H1 (cell line): ENCODE measurements around the gene KLF7. TPM values are rescaled to one million over a fixed set of nuclear protein-coding genes. Genes with fewer than 3 reads are reported as not detected.

ENCODE experiments used
- BCL11A ChIP-seq, 2 experiments: IDR thresholded peaks; one replicate each; pipeline ENCODE4 v1.6.1; 2011; ENCODE audit warnings: low read depth in 2 of 2, low read length in 2 of 2, mild to moderate bottlenecking in 2 of 2
- CHD2 ChIP-seq: IDR thresholded peaks from 2 replicates; pipeline ENCODE4 v1.6.1; 2012; ENCODE audit warnings: low read length, improper control_type of control experiment
- JUND ChIP-seq: IDR thresholded peaks from 2 replicates; pipeline ENCODE4 v1.6.1; 2011; ENCODE audit warnings: mild to moderate bottlenecking, improper control_type of control experiment, low read length
- KDM1A ChIP-seq: fragments of 200-600, 300-600 bp; sonication (generic); IDR thresholded peaks from 2 replicates; pipeline ENCODE4 v1.7.1; 2016; ENCODE audit warnings: mild to moderate bottlenecking, low read length, borderline replicate concordance
- MAFK ChIP-seq: IDR thresholded peaks from 2 replicates; pipeline ENCODE4 v1.6.1; 2012; ENCODE audit warnings: low read depth, mild to moderate bottlenecking, improper control_type of control experiment, low read length
- NRF1 ChIP-seq: IDR thresholded peaks from 2 replicates; pipeline ENCODE4 v1.6.1; 2011; ENCODE audit warnings: mild to moderate bottlenecking, low read depth, low read length, improper control_type of control experiment
- SAP30 ChIP-seq: fragments of 300-600 bp; sonication (generic); IDR thresholded peaks from 2 replicates; pipeline ENCODE4 v1.7.1; 2012; ENCODE audit warnings: low read length, moderate library complexity, mild to moderate bottlenecking, inconsistent platforms; ENCODE audit not compliant: insufficient read depth, insufficient replicate concordance
- SP2 ChIP-seq: IDR thresholded peaks from 2 replicates; pipeline ENCODE4 v1.6.1; 2012; ENCODE audit warnings: mild to moderate bottlenecking, low read length, inconsistent platforms
- SP4 ChIP-seq: IDR thresholded peaks from 2 replicates; pipeline ENCODE4 v1.6.1; 2012; ENCODE audit warnings: low read length, inconsistent platforms
- polyA plus RNA-seq, 7 experiments: library from polyadenylated mRNA; depleted of rRNA in 3 of 7; stranded (reverse) in 5 of 7; unstranded in 2 of 7; fragments of >200 nt in 5 of 7; fragments of 200-250 nt in 2 of 7; gene quantifications; 1 replicate in 5 of 7; 2 replicates in 1 of 7; 4 replicates in 1 of 7; pipeline versions ENCODE4 v1.2.1 to v1.2.3, GENCODE V29; 2011 to 2013; ENCODE audit warnings: missing spikeins in 2 of 7, mixed read lengths in 2 of 7
- total RNA-seq: library from RNA; stranded (reverse); fragmentation: NEBNext Ultra II Directional; extraction: Animal tissue kit (Norgen Biotek cat#: 25700); gene quantifications from 2 replicates; pipeline ENCODE4 v1.2.1, GENCODE V29; 2021
- TF ChIP-seq, protein P1 (sequence below): fragments of 300-600 bp; sonication (generic); IDR thresholded peaks from 2 replicates; pipeline ENCODE4 v1.7.1; 2012; ENCODE audit warnings: low read length, moderate library complexity, mild to moderate bottlenecking, inconsistent platforms; ENCODE audit not compliant: insufficient replicate concordance
- TF ChIP-seq, protein P2 (sequence below): IDR thresholded peaks from 2 replicates; pipeline ENCODE4 v1.6.1; 2012; ENCODE audit warnings: inconsistent platforms

KLF7 gene
- total and polyA plus RNA-seq, 2 of the 8 experiments (the other 6 are each of a cell fraction or from before 2014, with no cell fraction given) = 9.6 to 23.3 TPM

DNA sequence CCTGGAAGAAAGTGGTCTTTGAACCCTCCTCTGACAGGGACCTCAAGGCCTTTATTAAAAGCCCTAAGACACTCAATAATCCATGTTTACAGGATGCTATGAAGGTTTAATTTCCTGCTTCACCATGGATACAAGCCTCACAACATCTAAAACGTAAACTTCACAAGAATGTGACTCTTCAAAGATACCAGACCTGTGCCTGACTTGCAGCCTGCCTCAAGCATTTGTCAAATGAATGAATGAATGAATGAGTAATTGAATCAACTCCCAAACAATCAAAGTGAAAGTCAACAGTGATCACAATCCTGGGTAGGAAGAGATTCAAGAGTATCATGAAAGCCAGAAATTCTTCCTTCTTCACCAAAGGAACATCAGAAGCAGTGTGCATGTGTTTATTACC, 30.4 kb downstream of the KLF7 start (continued):
- TF ChIP-seq, protein P1, sequence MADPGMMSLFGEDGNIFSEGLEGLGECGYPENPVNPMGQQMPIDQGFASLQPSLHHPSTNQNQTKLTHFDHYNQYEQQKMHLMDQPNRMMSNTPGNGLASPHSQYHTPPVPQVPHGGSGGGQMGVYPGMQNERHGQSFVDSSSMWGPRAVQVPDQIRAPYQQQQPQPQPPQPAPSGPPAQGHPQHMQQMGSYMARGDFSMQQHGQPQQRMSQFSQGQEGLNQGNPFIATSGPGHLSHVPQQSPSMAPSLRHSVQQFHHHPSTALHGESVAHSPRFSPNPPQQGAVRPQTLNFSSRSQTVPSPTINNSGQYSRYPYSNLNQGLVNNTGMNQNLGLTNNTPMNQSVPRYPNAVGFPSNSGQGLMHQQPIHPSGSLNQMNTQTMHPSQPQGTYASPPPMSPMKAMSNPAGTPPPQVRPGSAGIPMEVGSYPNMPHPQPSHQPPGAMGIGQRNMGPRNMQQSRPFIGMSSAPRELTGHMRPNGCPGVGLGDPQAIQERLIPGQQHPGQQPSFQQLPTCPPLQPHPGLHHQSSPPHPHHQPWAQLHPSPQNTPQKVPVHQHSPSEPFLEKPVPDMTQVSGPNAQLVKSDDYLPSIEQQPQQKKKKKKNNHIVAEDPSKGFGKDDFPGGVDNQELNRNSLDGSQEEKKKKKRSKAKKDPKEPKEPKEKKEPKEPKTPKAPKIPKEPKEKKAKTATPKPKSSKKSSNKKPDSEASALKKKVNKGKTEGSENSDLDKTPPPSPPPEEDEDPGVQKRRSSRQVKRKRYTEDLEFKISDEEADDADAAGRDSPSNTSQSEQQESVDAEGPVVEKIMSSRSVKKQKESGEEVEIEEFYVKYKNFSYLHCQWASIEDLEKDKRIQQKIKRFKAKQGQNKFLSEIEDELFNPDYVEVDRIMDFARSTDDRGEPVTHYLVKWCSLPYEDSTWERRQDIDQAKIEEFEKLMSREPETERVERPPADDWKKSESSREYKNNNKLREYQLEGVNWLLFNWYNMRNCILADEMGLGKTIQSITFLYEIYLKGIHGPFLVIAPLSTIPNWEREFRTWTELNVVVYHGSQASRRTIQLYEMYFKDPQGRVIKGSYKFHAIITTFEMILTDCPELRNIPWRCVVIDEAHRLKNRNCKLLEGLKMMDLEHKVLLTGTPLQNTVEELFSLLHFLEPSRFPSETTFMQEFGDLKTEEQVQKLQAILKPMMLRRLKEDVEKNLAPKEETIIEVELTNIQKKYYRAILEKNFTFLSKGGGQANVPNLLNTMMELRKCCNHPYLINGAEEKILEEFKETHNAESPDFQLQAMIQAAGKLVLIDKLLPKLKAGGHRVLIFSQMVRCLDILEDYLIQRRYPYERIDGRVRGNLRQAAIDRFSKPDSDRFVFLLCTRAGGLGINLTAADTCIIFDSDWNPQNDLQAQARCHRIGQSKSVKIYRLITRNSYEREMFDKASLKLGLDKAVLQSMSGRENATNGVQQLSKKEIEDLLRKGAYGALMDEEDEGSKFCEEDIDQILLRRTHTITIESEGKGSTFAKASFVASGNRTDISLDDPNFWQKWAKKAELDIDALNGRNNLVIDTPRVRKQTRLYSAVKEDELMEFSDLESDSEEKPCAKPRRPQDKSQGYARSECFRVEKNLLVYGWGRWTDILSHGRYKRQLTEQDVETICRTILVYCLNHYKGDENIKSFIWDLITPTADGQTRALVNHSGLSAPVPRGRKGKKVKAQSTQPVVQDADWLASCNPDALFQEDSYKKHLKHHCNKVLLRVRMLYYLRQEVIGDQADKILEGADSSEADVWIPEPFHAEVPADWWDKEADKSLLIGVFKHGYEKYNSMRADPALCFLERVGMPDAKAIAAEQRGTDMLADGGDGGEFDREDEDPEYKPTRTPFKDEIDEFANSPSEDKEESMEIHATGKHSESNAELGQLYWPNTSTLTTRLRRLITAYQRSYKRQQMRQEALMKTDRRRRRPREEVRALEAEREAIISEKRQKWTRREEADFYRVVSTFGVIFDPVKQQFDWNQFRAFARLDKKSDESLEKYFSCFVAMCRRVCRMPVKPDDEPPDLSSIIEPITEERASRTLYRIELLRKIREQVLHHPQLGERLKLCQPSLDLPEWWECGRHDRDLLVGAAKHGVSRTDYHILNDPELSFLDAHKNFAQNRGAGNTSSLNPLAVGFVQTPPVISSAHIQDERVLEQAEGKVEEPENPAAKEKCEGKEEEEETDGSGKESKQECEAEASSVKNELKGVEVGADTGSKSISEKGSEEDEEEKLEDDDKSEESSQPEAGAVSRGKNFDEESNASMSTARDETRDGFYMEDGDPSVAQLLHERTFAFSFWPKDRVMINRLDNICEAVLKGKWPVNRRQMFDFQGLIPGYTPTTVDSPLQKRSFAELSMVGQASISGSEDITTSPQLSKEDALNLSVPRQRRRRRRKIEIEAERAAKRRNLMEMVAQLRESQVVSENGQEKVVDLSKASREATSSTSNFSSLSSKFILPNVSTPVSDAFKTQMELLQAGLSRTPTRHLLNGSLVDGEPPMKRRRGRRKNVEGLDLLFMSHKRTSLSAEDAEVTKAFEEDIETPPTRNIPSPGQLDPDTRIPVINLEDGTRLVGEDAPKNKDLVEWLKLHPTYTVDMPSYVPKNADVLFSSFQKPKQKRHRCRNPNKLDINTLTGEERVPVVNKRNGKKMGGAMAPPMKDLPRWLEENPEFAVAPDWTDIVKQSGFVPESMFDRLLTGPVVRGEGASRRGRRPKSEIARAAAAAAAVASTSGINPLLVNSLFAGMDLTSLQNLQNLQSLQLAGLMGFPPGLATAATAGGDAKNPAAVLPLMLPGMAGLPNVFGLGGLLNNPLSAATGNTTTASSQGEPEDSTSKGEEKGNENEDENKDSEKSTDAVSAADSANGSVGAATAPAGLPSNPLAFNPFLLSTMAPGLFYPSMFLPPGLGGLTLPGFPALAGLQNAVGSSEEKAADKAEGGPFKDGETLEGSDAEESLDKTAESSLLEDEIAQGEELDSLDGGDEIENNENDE = no peak
- no peak for TF ChIP-seq MAFK
- no peak for TF ChIP-seq SP2
- no peak for TF ChIP-seq SP4
- TF ChIP-seq NRF1 = no peak
- TF ChIP-seq, protein P2, sequence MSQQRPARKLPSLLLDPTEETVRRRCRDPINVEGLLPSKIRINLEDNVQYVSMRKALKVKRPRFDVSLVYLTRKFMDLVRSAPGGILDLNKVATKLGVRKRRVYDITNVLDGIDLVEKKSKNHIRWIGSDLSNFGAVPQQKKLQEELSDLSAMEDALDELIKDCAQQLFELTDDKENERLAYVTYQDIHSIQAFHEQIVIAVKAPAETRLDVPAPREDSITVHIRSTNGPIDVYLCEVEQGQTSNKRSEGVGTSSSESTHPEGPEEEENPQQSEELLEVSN = no peak
- TF ChIP-seq BCL11A (IDR thresholded peaks at IDR 0.05; ENCODE audit: low read depth in 2 of 2, low read length in 2 of 2) = no peak
- TF ChIP-seq CHD2 = no peak
- TF ChIP-seq KDM1A = no peak
- TF ChIP-seq JUND = no peak
- no peak for TF ChIP-seq SAP30
